D721Med (cell line): Measurements from ENCODE around the gene MAD1L1.

Experiments used
- DNase-seq: peaks from one replicate; pipeline ENCODE4 v3.0.0; 2011; ENCODE audit warnings: low spot score; ENCODE audit not compliant: insufficient read length
- FAIRE-seq: peaks from 2 replicates; lab custom pipeline; 2011; peaks lifted over from hg19 to GRCh38; lab: Jason Lieb, UNC
- CTCF ChIP-seq: IDR thresholded peaks from 2 replicates; pipeline ENCODE4 v1.5.1; 2012; ENCODE audit warnings: mild to moderate bottlenecking, control low read depth; ENCODE audit not compliant: insufficient read depth; ENCODE audit errors: missing control alignments

MAD1L1 gene

GRCh38 chr7:1925973-1926907 lies 306.5 kb downstream of the MAD1L1 start:
- DNase-seq: no peak
- no peak for TF ChIP-seq CTCF
- FAIRE-seq: no peak

GRCh38 chr7:1925349-1925748 lies 307.4 kb downstream of the MAD1L1 start:
- peak; percentile 36 for TF ChIP-seq CTCF
- DNase-seq: no peak
- FAIRE-seq: no peak

- no peak for DNase-seq
- no peak for TF ChIP-seq CTCF
- FAIRE-seq: no peak
Observed at GRCh38 chr7:1924258-1924817, 308.4 kb downstream of the MAD1L1 start.

- FAIRE-seq (no peak), DNase-seq (no peak)
- no peak for TF ChIP-seq CTCF
Observed at GRCh38 chr7:1923409-1924257, 309.1 kb downstream of the MAD1L1 start.

- FAIRE-seq: no peak
Observed at GRCh38 chr7:1922870-1923236, 309.9 kb downstream of the MAD1L1 start.

More at GRCh38 chr7:1922870-1923236, 309.9 kb downstream of the MAD1L1 start:
- no peak for DNase-seq
- peak; percentile 5 for TF ChIP-seq CTCF
